GM10266 (cell line): ENCODE results near the gene GABRE.

Source experiments
- DNase-seq: peaks from one replicate; pipeline ENCODE4 v3.0.0; 2012; ENCODE audit errors: extremely low spot score
- CTCF ChIP-seq: IDR thresholded peaks from 2 replicates; pipeline ENCODE4 v1.5.1; 2012; ENCODE audit warnings: mild to moderate bottlenecking, low read depth; ENCODE audit not compliant: control insufficient read depth, insufficient read depth; ENCODE audit errors: missing control alignments

The GABRE gene

GRCh38 chrX:151987108-151987507, 12.6 kb upstream of the GABRE start:
- DNase-seq: no peak
- no peak for TF ChIP-seq CTCF

GRCh38 chrX:151985955-151986354, 11.5 kb upstream of the GABRE start:
- no peak for TF ChIP-seq CTCF
- no peak for DNase-seq

- no peak for TF ChIP-seq CTCF
- no peak for DNase-seq
Measured at GRCh38 chrX:151985531-151985930, 11.1 kb upstream of the GABRE start.

GRCh38 chrX:151984902-151985301, 10.4 kb upstream of the GABRE start:
- no peak for DNase-seq
- TF ChIP-seq CTCF: no peak

GRCh38 chrX:151984328-151984727, 9.9 kb upstream of the GABRE start:
- TF ChIP-seq CTCF: no peak
- DNase-seq: no peak

- no peak for TF ChIP-seq CTCF
- no peak for DNase-seq
Measured at GRCh38 chrX:151983186-151983585, 8.7 kb upstream of the GABRE start.

GRCh38 chrX:151982222-151982621, 7.7 kb upstream of the GABRE start:
- TF ChIP-seq CTCF: no peak
- no peak for DNase-seq
